Body of pancreas (tissue), 4 donors: ENCODE data around the gene PCNX1.

Source experiments
- CTCF ChIP-seq, 7 experiments: fragments of 450-650 bp in 4 of 7; fragments of 200-600 bp in 3 of 7; sonication (generic) in 3 of 7; IDR thresholded peaks; one replicate each; pipeline ENCODE4 v1.5.1; 2016 to 2019; ENCODE audit warnings: antibody characterized with exemption in 7 of 7
- POLR2A ChIP-seq, 3 donors: fragments of 450-650 bp; IDR thresholded peaks; one replicate each; pipeline ENCODE4 v1.6.1; 2016; ENCODE audit warnings: antibody characterized with exemption in 3 of 3, mild to moderate bottlenecking in 2 of 3

DNA sequence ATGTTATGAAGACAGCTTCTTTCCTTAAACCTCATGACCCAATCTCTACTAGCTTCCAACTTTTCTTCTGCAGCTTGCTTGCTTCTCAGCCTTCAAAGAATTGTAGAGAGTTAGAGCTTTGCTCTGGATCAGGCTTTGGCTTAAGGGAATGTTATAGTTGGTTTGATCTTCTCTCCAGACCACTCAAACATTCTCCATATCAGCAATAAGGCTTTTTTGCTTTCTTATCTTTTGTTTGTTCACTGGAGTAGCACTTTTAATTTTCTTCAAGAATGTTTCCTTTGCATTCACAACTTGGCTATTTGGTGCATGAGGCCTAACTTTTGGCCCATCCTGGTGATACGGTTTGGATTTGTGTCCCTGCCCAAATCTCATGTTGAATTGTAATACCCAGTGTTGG, 163.8 kb downstream of the PCNX1 start:
- TF ChIP-seq POLR2A (IDR thresholded peaks at IDR 0.05) (no peak), CTCF (IDR thresholded peaks at IDR 0.05) (no peak)
